ENCODE results near the gene CRHR1.

Gene CRHR1

DNA sequence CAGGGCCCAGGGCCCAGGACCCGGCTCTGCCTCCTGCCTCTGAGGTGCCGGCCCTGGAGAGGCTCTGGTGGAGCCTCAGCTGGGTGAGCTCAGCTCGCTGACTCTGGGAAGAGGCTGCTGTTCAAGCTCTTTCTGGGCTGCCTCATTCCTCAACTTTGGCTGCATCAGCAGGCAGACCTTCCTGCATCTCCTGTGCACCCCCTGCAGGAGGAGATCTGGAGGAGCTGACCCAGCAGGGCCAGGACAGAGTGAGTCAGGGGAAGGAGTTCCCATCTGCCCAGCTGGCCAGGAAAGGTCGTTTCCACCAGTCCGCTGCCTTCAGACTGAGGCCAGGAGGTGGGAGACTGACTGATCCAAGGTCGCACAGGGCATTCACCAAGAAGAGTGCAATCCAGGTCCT, 10.7 kb downstream of the CRHR1 start:
- Mint-ChIP-seq H3K27ac (ENCODE audit: low read depth) (no peak overlapping the region), H3K4me1 (no peaks in the 10 kb centered on the region), H3K36me3 (ENCODE audit: insufficient read depth) (peaks cover 2% of the 10 kb centered on the region), H3K9me3 (no peaks in the 10 kb centered on the region), H3K27me3 (peaks cover 90% of the 10 kb centered on the region), H3K4me3 (no peak overlapping the region)
- no peak for ATAC-seq (replicated peaks; ENCODE audit: extremely low read depth, poor library complexity, severe bottlenecking)
- DNase-seq (ENCODE audit: low spot score in 2 of 2), result no peak

DNA sequence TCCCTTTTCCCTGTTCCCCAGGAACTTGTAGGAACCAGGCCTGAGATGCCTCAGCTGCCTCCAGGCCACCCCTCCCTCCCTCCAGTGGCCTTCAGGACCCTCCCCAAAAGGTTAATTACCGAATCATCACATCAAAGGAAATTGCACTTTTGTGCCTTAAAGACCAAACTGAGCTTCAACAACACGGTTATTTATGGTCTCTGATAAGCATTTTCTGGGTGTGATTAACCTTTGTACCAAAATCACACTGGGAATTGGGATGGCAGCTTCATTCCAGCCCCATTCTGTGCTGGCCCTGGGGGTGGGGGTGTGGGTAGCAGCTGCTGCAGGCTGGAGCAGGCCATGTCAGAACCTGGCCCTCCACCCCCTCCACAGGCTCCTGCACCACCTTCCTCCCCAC, 16.7 kb downstream of the CRHR1 start:
- no peak overlapping the region for H3K4me3 Mint-ChIP-seq
- H3K27ac Mint-ChIP-seq (ENCODE audit: low read depth), result no peak overlapping the region
- H3K9me3 Mint-ChIP-seq, result no peaks in the 10 kb centered on the region
- H3K4me1 Mint-ChIP-seq, result no peaks in the 10 kb centered on the region
- peaks cover 95% of the 10 kb centered on the region for H3K27me3 Mint-ChIP-seq
- ATAC-seq (replicated peaks; ENCODE audit: extremely low read depth, poor library complexity, severe bottlenecking) (no peak), DNase-seq (ENCODE audit: low spot score in 2 of 2) (no peak)
- no peaks in the 10 kb centered on the region for H3K36me3 Mint-ChIP-seq (ENCODE audit: insufficient read depth)

DNA sequence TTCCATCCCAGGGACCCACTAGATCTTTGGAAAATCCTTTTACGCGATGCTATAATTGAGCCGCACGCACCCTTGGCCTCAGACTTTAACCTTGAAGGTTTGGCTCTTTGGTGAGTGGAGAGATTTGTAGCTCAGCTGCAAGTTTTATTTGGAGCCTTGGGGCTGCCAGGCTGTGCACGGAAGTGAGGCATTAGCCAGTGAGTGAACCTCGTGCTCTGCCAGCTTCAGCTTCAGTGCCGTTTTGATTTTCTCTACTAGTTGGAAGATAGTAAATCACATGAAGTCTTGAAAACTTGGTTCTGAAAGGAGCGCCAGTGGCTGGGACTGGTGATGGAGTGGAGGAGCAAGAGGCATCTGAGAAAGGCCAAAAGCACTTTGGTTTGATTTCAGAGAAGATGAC, 17.3 kb downstream of the CRHR1 start:
- H3K9me3 Mint-ChIP-seq, result no peaks in the 10 kb centered on the region
- no peak overlapping the region for H3K4me3 Mint-ChIP-seq
- DNase-seq (ENCODE audit: low spot score in 2 of 2), result no peak
- H3K27me3 Mint-ChIP-seq, result peaks cover 95% of the 10 kb centered on the region
- H3K36me3 Mint-ChIP-seq (ENCODE audit: insufficient read depth), result no peaks in the 10 kb centered on the region
- no peaks in the 10 kb centered on the region for H3K4me1 Mint-ChIP-seq
- no peak for ATAC-seq (replicated peaks; ENCODE audit: extremely low read depth, poor library complexity, severe bottlenecking)
- H3K27ac Mint-ChIP-seq (ENCODE audit: low read depth), result no peak overlapping the region

DNA sequence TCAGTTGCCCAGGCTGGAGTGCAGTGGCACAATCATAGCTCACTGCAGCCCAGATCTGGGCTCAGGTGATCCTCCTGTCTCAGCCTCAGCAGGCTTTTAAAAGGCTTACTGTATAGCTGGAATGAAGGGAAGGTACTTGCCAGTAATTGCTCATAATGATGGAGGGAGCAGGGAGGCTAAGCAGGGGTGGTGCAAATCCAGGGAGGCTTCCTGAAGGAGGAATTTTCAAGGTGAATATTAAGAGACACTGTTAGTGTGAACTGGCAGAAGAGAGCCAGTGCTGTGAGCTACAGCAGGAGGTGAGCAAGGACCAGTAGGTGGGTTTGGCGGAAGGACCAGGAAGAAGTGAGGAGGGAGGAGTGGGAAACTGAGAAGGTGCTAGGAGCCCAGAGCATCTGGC, 24.7 kb downstream of the CRHR1 start:
- H3K4me3 Mint-ChIP-seq, result no peak overlapping the region
- H3K27ac Mint-ChIP-seq (ENCODE audit: low read depth), result no peak overlapping the region
- ATAC-seq (replicated peaks; ENCODE audit: extremely low read depth, poor library complexity, severe bottlenecking) (no peak), DNase-seq (ENCODE audit: low spot score in 2 of 2) (no peak)
- peaks cover 50% of the 10 kb centered on the region for H3K27me3 Mint-ChIP-seq
- H3K36me3 Mint-ChIP-seq (ENCODE audit: insufficient read depth), result no peaks in the 10 kb centered on the region
- H3K4me1 Mint-ChIP-seq, result no peaks in the 10 kb centered on the region
- H3K9me3 Mint-ChIP-seq, result no peaks in the 10 kb centered on the region

DNA sequence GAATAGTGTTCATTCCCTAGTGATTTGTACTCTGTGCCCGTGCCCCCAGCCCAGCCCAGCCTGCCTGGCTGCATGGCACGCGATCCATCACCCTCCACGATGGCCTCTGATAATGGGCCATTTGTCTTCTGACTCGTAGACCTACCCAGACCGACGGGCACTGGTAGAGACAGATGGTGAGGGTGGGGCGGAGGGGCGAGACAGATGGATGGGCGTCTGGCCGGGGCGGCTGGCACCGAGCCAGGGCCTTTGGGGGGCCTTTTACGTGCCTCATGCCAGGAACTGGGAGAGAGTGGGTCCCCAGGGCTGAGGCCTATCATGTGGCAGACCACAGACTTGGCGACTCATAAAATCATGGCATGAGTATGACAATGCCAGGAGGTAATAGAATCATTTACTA, 25.4 kb downstream of the CRHR1 start:
- no peaks in the 10 kb centered on the region for H3K36me3 Mint-ChIP-seq (ENCODE audit: insufficient read depth)
- ATAC-seq (replicated peaks; ENCODE audit: extremely low read depth, poor library complexity, severe bottlenecking) (no peak), DNase-seq (ENCODE audit: low spot score in 2 of 2) (no peak)
- peaks cover 44% of the 10 kb centered on the region for H3K27me3 Mint-ChIP-seq
- H3K27ac Mint-ChIP-seq (ENCODE audit: low read depth), result no peak overlapping the region
- H3K4me3 Mint-ChIP-seq, result no peak overlapping the region
- no peaks in the 10 kb centered on the region for H3K9me3 Mint-ChIP-seq
- H3K4me1 Mint-ChIP-seq, result no peaks in the 10 kb centered on the region

DNA sequence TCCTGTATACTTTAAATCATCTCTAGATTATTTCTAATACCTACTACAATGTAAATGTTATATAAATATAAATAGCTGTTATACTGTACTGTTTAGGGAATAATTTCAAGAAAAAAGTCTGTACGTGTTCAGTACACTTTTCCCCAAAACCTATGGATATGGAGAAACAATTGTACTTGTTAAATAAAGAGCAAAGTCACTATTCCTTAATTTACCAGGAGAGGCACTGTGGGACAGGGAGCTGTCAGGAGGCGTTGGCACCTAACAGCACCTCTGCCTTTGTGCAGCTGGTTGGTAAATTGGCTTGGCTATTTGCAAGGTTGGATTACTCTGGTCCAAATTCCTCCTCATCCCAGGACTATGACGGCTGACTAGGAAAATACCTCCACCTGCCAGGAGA, 28.0 kb downstream of the CRHR1 start:
- DNase-seq (ENCODE audit: low spot score in 2 of 2) (no peak), ATAC-seq (replicated peaks; ENCODE audit: extremely low read depth, poor library complexity, severe bottlenecking) (no peak)
- H3K4me3 Mint-ChIP-seq, result no peak overlapping the region
- no peak overlapping the region for H3K27ac Mint-ChIP-seq (ENCODE audit: low read depth)
- peaks cover 18% of the 10 kb centered on the region for H3K27me3 Mint-ChIP-seq
- no peaks in the 10 kb centered on the region for H3K36me3 Mint-ChIP-seq (ENCODE audit: insufficient read depth)
- H3K9me3 Mint-ChIP-seq, result no peaks in the 10 kb centered on the region
- H3K4me1 Mint-ChIP-seq, result no peaks in the 10 kb centered on the region

DNA sequence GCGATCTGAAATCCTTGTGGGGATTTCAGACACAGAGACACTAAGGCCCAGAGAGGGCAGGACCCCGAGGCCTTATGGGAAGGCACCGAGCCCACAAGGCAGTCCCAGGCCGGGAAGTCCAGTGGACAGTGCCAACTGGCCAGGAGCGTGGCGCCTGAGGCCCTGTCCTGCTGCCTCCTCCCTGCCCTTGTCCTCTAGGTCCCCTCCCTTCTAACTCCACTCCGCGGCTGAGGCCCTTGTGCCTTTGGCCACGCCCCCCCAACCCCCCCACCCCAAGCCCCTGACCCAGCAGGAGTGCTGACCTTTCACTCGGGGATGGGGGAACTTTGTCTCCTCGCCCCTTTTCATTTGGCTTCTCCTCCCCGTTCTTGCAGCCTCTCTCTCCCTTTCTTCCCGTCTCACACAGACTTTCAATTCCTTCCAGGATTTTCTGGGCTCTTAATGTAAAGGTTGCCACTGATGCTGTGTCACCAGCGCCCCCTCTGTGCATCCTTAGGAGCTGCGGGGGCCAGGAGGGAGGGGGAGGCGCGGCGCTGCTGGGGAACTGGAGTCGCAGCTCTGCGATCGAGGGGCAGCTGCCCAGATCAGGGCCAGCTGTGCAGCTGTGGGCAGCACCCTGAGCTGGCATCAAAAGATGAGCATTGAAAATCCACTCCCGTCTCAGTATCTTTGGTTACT, 29.1 kb downstream of the CRHR1 start:
- Mint-ChIP-seq H3K4me3 (no peak overlapping the region), H3K27ac (ENCODE audit: low read depth) (no peak overlapping the region), H3K4me1 (no peaks in the 10 kb centered on the region), H3K27me3 (peaks cover 13% of the 10 kb centered on the region), H3K9me3 (no peaks in the 10 kb centered on the region), H3K36me3 (ENCODE audit: insufficient read depth) (no peaks in the 10 kb centered on the region)
- DNase-seq (ENCODE audit: low spot score in 2 of 2), result no peak
- ATAC-seq (replicated peaks; ENCODE audit: extremely low read depth, poor library complexity, severe bottlenecking), result no peak

DNA sequence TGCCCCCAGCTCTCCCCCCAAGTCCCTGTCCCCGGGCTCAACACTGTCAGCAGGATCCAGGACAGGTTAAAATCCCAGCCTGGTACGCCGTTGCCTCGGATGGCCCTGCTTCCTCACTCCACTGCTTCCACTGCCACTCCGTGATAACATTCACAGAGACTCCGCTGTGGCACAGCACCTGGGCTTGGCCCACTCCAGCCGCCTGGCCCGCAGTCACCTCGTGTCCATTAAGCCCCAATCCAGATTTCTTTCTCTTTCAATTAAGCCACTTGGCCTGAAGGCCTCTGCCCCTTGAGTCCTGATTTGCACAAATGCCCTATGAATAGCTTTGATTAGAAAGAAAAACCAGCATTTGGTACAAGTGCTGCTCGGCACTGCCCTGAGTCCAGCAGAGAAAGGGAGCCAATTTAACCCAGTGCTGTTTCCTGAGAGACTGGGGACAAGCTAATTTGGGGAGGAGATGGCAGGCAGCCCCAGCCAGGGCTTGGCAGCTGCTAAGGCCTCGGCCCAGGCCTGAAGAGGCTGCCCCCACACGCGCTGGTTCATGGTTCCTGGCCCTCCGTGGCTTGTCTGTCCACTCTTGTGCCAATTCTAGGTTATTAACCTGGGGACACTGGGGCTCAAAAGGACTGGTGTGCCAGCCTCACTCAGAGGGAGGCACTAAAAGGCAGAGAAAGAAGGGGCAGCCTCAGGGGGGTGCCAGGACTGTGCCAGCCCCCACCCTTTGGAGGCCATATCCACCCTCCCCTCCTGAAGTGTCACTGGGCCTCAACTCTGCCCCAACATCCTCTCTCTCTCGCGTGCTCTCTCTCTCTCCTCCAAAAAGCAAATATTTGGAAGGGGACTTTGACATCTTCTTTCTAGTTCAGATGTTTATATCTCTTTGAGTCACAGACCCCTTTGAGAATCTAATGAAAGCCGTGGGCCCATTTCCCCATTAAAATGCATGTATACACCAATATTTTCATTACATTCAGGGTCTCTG, 30.8 kb downstream of the CRHR1 start:
- H3K27me3 Mint-ChIP-seq, result peaks cover 13% of the 10 kb centered on the region
- H3K36me3 Mint-ChIP-seq (ENCODE audit: insufficient read depth), result no peaks in the 10 kb centered on the region
- no peak overlapping the region for H3K4me3 Mint-ChIP-seq
- no peaks in the 10 kb centered on the region for H3K9me3 Mint-ChIP-seq
- ATAC-seq (replicated peaks; ENCODE audit: extremely low read depth, poor library complexity, severe bottlenecking), result no peak
- H3K27ac Mint-ChIP-seq (ENCODE audit: low read depth), result no peak overlapping the region
- no peak for DNase-seq (ENCODE audit: low spot score in 2 of 2)
- H3K4me1 Mint-ChIP-seq, result no peaks in the 10 kb centered on the region

DNA sequence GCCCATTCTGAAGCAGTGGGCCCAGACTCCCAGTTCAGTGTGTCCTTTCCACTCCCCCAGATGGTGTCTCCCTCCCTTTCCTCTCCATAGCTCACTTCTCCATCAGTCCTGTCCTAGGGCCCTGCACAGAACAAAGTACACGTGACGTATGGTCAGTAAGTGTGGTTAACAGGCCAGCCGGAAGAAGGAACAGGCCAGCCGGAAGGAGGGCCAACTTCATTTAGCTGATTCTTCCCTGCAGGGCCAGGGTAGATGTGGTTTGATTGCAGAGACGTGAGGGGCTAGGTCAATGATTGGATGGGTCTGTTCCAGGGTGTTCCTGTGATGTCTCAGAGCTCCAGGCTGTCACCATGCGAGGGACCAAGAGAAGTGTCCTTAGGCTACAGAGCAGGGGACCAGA, 31.6 kb downstream of the CRHR1 start:
- H3K4me3 Mint-ChIP-seq, result no peak overlapping the region
- peaks cover 17% of the 10 kb centered on the region for H3K27me3 Mint-ChIP-seq
- no peaks in the 10 kb centered on the region for H3K36me3 Mint-ChIP-seq (ENCODE audit: insufficient read depth)
- ATAC-seq (replicated peaks; ENCODE audit: extremely low read depth, poor library complexity, severe bottlenecking) (no peak), DNase-seq (ENCODE audit: low spot score in 2 of 2) (no peak)
- no peaks in the 10 kb centered on the region for H3K4me1 Mint-ChIP-seq
- no peaks in the 10 kb centered on the region for H3K9me3 Mint-ChIP-seq
- no peak overlapping the region for H3K27ac Mint-ChIP-seq (ENCODE audit: low read depth)

DNA sequence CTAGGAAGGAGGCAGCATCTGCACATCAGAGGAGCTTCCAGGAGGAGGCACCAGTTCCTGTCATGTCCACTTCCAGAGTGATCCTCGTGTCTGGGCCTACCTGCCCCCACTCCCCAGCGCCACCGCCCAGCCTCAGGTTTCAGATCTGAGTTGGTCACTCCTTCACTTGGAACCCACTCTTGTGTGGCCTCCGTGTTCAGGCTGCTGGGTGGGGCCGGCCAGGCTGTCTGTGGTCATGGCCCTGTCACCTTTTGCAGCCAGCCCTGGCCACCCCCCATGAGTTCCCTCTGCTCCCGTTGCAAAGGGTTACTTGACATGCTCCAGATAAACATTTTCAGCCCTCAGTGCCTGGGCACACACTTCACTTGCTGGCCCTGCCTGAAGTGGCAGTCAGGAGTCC, 33.9 kb downstream of the CRHR1 start:
- Mint-ChIP-seq H3K4me1 (no peaks in the 10 kb centered on the region), H3K36me3 (ENCODE audit: insufficient read depth) (no peaks in the 10 kb centered on the region), H3K27me3 (peaks cover 17% of the 10 kb centered on the region), H3K27ac (ENCODE audit: low read depth) (no peak overlapping the region), H3K4me3 (no peak overlapping the region), H3K9me3 (no peaks in the 10 kb centered on the region)
- ATAC-seq (replicated peaks; ENCODE audit: extremely low read depth, poor library complexity, severe bottlenecking), result no peak
- DNase-seq (ENCODE audit: low spot score in 2 of 2), result no peak

DNA sequence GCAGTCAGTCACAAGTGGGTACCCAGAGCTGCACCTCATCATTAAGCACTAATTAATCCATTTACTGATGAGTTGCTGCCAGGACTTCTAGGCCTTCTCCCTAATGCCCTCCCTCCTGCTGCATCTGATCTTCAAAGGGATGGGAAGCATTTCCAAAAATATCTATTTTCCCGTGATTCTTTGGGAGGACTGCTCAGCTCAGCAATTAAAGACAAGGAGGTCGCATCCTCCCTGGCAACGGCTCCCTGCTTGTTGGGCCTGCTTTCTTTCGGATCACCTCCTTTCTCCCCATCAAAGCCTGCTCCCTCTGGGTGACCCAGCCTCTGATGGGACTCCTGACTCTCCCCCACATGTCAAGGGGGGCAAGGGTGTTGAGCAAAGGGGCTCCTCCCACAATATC, 34.6 kb downstream of the CRHR1 start:
- no peak for DNase-seq (ENCODE audit: low spot score in 2 of 2)
- Mint-ChIP-seq H3K4me1 (no peaks in the 10 kb centered on the region), H3K9me3 (no peaks in the 10 kb centered on the region), H3K36me3 (ENCODE audit: insufficient read depth) (no peaks in the 10 kb centered on the region), H3K4me3 (no peak overlapping the region), H3K27me3 (peaks cover 11% of the 10 kb centered on the region), H3K27ac (ENCODE audit: low read depth) (no peak overlapping the region)
- no peak for ATAC-seq (replicated peaks; ENCODE audit: extremely low read depth, poor library complexity, severe bottlenecking)

DNA sequence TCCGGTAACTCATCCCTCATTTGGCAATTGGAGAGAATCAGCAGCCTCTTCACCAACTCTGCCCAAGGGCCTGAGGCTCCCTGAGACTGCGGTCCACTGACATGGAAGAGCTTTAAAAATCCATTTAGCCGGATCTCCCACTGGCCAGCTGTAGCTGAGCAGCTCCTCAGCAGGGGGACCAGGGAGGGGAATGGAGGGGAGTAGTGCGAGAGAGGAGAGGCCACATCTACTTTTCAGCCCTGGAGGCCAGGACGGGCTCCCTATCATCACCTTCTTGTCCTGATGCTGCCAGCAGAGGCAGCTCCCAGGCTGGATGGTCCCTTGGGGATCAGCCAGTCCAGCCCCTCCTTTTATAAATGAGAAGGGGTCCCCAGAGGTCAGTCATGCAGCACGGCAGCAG, 35.5 kb downstream of the CRHR1 start:
- Mint-ChIP-seq H3K9me3 (no peaks in the 10 kb centered on the region), H3K4me3 (no peak overlapping the region), H3K4me1 (no peaks in the 10 kb centered on the region), H3K27me3 (peaks cover 11% of the 10 kb centered on the region), H3K36me3 (ENCODE audit: insufficient read depth) (no peaks in the 10 kb centered on the region), H3K27ac (ENCODE audit: low read depth) (no peak overlapping the region)
- ATAC-seq (replicated peaks; ENCODE audit: extremely low read depth, poor library complexity, severe bottlenecking) (no peak), DNase-seq (ENCODE audit: low spot score in 2 of 2) (no peak)
